ENCODE data around the gene HHATL.
A peak's percentile ranks its signal among the peaks of the same experiment; 100 is the strongest.

Gene HHATL, protein sequence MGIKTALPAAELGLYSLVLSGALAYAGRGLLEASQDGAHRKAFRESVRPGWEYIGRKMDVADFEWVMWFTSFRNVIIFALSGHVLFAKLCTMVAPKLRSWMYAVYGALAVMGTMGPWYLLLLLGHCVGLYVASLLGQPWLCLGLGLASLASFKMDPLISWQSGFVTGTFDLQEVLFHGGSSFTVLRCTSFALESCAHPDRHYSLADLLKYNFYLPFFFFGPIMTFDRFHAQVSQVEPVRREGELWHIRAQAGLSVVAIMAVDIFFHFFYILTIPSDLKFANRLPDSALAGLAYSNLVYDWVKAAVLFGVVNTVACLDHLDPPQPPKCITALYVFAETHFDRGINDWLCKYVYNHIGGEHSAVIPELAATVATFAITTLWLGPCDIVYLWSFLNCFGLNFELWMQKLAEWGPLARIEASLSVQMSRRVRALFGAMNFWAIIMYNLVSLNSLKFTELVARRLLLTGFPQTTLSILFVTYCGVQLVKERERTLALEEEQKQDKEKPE

DNA sequence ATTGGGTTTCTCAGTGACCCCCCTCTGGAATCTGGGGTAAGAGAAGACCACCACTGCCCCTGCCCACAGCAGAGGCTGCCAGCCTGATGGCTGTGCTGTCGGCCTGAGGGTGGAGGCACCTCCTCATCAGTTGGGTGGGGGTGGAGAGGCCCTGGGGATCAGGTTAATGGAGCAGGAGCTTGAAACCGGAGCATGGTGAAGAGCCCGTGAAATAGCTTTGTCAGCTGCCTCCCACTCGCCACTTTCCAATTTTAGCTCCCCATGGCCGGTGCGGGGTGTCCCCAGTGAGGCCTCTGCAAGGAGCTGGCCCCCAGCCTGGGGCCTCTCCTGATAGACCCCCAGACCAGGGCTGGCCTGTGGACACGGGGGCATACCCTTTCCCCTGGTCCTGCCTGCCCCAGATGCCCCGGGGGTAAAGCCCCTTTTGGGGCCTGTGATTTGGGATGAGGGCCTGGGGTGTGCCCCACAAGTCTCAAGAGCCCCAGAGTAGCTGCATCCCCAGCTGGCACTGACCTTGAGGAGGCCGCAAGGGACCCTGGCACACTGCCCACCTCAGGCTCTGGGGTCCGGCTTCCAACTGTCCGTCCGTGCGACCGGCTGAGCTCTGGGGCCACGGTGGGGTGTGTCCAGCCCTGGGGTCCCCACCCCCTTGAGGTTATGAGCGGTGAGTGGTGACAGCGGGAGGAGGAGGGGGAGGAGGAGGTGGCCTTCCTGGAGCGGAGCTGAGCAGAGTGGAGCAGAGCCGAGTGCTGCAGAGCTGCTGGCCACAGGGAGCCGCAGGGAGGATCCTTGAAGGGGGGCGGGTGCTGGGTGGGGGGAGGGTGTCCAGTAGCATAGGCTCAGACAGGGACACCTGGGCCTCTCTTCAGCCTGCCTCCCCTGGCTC is at the start of gene HHATL:
HHATL (minus strand) TSS at position 733 of the 886 bp plus-strand sequence. CDS start 1,972 bp downstream, outside the sequence.
- DNase-seq: peak; percentile 1 to 48 (median 3)

DNA sequence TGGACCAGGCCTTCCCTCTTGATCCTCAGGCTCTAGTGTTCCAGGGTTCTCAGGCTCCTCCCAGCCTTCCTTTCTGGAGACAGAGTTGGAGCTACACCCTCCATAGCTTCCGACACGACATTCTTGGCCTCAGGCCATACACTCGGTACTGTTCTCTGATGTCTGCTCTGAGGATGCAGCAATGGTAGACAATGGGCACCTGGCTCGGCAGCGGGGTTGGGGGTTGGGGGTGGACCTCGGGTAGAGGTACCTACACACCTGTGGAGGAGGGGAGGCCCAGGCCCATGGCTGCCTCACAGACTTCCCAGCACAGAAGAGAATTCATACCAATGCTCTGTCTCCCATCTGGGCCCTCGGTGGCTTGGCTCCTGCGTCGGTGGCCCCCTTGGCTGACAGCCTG is 49.0 kb upstream of the HHATL start:
- DNase-seq: no peak

DNA sequence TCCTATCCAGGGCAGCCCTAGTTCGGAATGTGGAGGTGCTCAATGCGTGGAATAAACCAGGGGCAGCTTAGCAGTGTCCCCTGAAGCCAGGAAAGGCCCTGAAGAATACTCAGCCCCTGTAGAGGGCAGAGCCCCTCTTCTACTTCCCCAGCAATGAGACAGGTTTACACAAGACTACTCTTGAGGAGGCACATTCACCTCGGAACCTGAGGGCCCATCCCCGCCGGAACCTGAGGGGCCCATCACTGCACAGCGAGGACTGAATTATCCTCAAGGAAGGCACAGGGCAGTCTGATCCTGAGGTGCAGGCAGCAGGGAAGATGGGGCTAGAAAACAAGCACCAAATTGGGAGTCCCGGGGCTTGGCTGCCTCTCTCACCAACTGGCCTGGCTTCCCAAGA is 48.2 kb upstream of the HHATL start:
- no peak for DNase-seq

DNA sequence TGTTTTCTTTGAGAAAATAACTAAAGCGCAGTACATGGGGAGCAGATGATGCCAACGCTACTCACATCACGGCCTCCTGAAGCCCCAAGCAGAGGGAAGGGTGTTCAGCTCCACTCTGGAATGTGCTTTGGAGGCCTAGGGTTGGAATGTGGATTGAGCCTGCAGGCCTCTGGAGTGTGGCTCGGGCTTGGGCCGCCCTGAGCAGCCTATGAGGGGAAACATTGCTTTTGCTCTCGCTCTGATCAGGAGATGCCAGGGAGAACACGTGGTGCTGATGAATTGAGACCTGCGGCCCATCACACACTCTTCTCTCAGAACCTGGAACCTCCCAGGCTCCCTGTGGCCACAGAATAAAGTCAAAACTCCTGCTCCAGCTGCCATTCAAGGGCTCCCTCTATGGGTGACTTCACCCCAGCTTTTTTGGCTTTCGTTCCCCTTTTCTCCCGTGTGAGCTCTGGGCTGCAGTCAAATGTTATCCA is 47.2 kb upstream of the HHATL start:
- DNase-seq: no peak

DNA sequence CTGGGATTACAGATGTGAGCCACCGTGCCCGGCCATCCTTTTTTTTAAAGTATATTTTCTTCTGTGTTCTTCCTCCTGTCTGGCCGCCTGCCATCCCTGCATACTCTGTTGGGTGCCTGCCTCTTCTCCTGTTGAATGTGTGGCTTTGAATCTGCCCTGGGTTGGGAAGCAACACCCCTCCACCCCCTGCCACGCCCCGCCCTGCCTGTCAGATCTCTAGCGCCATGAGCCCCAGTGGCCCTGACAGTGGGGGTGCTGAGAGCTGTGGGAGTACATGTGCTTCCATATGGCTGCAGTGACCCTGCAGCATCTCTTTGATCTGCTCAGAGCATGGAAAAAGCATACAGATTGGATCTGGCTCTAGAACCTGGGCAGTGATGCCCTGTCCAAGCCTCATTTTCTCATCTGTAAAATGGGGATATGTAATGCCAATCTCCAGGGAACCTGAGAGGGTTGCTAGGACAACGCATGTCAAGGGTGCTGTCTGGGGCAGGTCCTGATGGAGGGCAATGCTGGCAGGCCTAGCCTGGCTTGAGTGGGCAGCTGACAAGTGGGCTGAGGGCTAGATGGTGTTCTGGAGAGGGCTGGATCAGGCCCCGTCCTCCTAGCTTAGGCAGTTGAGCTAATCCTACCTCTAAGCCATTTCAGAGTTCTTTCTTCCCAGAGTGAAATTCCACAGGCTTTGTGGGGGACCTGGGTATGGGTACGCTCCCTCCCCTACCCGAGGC is 46.6 kb upstream of the HHATL start:
- DNase-seq: no peak

DNA sequence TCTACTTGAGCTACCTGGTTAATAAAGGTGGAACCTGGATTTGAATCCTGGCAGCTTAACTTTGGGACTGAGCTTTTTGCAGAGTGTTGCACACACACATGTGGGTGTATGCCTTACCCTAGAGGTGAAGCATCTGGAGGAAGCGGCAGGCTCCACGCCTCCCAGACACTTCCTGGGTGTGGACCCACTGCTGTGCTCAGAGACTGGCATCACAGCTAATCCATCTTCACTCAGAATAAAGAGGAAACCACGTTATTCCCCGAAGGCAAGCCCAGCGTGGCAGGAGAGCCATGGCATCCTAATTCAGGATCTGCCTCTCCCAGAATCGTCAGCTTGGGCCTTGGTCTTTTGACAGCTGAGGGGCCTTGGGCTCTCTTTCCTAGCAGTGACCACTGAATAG is 45.0 kb upstream of the HHATL start:
- DNase-seq: no peak

DNA sequence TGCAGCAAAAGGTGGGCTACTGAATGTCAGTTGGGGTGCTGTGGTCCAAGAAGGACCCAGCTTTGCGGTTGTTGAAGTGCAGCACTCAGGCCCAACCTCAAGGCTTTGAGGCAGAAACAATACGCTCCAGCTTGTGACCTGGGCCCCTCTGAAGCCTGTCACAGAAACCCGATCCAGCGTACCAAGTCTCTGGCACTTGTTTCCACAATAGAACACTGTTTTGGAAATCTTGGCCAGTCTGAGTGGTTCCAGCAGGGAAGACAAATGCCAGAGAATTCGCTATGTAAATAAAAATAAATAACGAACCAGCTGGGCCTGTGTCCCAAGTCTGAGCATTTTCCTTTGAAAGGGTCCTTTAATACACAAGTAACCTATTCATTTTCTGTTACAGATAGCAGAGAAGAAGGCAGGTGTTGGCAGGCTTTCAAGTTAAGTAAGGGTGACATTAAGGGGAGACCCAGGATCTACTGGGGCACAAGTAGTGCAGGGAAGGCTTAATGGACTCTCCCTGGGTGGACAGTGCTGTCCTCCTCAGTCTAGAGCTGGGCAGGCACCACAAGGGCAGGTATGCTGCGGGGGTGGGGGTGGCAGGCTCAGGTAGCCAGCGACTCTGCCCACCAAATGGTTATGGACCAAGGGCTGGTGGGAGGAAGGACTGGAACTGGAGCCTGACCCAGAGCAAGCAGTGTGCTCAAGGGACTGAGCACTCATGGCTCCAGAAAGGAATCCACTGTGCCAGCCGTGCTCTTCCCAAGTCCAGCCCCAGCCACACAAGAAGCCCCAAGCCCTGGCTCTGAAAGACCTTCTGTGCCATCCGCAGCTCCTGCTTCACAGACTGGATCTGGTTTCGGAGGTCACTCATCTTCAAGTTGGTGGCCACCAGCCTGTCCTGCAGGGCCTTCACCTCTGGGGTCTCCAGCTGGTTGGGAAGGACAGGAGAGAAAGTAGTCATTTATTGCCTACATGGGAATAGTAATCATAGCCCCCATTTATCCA is 44.2 kb upstream of the HHATL start:
- peak in 2 of 3 experiments; percentile 20 to 46 for DNase-seq

DNA sequence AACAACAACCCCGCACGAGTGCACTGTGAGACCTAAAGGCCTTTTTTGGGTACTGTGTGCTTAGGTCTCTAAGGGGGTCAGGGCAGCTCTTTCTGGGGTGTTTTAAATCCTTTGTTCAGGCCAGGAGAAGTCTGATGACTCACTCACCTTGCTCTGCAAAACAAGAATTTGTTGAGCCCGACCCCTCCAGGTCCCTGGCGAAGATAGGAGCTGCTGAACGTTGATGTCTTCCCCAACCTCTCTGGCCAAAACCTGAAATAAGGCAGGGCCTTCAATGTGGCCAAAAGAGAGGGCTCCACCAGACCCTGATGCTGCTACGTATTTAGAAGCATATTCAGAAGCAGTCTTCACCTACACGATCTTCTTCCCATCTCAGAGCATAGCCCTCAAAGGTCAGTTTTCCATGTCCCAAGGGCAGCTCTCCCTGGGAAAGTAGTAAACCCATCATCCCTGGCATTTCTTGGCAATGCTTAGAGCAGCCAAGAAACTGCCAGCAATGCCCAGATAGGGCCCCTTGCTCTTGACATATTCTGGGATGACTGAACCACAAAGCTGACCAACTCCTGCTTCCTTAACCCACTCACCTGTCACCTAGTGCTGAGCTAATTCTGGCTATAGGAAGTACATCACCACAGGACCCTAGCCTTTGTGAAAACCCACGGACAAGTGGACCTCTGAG is 43.3 kb upstream of the HHATL start:
- DNase-seq: no peak

DNA sequence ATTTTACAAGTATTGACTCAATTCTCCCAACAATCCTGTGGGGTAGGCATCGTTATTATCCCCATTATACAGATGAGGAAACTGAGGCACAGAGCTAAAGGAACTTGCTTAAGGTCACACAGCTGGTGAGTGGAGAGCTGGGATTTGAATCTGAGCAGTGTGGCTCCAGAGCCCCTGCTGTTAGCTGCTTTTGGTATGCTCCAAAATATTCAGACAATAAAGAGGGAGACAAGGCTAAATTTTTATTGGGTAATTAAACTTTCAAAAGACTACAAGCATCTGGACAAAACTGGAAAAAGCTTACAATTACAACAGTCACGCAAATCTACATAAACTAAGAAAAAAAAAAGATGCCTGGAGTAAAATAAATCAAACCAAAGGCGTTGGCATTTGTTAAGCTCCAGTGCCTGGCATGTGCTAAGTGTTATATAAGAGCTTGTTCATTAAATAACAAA is 42.7 kb upstream of the HHATL start:
- no peak for DNase-seq

DNA sequence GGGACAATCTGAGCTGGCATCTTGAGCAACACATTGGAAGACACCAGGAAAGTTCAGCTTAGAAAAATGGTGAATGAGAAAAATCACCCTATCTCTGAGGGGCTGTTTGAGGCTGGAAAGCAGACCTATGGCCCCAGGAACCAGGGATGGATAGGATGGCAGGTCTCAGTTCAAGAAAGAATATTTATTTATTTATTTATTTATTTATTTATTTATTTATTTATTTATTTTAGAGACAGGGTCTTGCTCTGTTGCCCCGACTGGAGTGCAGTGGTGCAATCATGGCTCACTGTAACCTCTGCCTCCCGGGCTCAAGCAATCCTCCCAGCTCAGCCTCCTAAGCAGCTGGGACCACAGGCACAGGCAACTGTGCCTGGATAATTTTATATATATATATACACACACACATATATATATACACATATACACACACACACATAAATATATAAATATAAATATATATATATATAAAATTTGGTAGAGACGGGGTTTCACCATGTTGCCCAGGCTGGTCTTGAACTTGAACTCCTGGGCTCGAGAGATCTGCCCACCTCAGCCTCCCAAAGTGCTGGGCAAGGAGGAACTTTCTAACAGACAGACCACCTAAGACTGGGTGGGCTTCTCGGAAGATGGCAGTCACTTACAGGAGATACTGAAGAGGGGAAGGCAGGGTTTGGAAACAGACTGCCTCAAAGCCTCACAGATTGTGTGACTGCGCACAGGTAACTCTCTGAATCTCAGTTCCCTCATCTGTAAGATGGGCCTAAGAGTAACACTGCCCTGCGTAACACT is 40.8 kb upstream of the HHATL start:
- no peak for DNase-seq

DNA sequence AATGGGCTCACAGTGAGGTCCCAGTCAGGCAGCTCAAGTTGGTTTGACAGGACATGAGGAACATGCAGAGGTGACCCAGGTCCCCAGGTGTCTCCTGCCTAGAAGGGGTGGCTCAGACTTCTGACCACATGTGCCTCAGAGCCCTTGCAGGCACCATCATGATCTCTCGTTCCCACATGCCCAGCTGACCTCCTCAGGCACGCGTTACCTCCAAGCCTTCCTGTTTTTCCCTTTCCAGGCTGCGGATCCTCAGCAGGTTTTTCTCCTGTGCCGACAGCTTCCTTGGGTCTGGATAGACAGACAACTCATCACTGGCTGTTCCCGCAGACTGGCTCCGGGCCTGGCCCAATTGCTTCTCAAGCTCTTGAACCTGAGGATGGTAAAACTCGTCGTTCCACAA is 40.1 kb upstream of the HHATL start:
- no peak for DNase-seq

DNA sequence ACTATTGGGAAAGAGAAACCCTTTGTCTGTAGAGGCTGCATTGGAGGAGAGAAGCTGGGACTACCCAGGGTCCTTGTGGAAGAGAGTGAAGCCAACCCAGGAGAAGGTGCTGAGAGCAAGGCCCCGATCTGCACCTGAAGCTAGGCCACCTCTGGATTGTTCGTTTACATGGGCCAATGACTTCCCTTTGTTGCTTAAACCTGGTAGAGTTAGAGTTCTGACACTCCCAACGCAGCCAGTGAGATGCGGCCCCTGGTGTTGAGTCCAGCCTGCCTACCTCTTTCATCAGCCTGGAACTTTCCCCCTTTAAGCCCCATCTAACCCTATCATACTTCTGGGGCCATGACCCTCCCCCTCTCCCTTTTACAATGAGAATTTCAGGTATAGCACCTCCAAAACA is 39.7 kb upstream of the HHATL start:
- DNase-seq: no peak

DNA sequence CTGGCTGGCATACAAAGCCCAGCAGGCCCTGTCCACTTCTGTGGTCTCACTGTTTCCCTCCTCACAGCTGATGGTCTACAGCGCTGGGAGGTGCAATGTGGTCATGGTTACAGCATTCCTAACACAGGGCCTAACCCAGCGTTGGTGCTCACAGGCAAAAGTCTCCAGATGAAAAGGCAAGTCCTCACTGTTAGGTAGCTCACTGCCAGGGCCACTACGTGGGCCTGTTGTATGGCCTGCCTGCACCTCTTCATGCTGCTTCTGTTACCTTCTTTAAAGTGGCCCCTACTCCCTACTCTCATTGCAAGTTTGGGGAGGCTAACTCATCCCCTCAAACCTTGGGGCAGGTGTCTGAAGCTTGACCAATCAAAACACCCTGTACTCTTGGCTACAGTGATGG is 39.2 kb upstream of the HHATL start:
- DNase-seq: no peak

DNA sequence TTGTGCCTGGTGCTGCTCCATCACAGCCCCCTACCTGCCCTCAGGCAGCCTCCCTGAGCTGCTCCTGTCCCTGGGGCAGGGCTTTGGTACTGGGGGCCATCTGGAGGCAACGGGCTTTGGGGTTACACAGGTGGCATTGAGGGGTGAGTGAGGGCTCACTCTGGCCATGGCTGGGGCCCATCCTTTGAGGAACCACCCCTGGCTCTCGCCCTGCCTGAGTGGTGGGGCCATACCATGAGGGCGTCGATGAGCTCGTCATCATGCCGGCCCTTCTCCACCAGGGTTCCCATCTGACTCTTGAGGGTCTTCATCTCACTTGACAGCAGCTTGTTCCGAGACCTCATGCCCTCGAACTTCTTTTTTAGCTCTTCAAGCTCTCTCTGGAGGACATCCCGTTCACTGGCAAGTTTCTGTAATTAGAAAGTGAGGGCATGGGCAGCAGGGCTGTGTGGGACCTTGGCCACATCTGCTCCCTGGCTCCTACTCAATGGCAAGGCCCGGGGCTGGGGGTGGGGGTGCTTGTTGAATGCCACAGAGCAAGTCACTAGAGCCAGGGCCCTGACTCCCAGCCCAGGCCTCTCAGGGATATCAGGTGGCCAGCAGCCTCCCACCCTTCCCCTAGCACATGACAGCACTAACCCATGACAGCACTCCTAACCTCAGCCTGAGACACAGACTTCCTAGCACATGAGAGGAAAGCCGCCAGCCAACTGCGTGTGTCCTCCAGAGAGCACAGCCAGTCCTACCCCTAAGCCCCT is 37.0 kb upstream of the HHATL start:
- DNase-seq: no peak

DNA sequence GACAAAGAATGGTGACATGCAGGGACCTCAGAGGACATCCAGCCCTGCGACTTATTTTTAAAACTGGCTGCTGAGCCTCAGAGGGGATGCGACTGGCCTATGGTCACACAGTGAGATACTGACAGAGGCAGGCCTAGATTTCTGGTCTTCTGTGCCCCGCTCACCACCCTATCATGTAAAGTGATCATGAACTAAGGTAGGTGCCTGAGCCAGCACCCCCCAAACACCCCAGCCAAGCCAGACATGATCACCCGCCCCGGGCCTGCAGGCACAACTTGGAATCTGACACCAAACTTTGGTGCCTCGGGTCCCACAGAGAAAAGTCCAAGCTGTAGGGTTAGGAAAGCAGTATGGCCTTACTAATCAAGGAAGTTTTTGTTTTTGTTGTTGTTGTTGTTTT is 33.9 kb upstream of the HHATL start:
- no peak for DNase-seq

DNA sequence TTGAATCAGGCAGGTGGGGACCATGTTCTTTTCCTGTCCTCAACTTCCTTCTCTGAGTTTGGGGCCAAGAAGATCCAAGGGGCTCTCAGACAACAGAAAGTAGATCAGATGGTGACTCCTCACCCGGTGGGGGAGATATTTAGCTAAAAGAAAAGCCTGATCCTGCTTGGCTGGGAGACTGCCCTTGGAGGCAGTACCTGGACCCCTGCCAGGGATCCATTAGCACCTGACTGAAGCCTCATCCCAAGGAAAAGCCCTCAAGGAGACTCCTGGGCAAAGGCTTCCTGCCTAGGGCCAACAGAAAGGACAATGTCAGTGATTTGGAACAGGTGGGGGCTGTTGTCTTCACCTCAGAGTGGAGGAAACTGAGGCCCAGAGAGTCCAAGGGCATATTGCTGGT is 33.5 kb upstream of the HHATL start:
- DNase-seq: peak in 1 of 3 experiments; percentile 47

DNA sequence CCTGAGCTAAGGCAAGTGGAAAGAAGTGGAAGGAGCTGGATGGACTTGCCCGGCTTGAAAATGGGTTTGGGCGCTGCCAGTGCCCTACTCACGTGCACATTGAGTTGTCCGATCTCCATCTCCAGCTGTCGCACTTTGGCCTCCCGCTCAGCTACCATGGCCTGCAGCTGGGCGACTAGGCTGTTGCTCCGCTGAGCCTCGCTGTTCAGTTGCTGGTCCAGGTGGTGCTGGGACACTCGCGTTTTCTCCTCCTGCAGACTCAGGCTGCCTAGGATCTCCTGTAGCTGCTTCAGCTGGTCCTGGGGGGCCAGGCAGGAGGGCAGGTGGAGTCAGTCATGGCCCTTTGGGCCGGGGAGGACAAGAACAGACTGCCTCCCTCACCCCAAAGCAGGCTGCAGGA is 33.0 kb upstream of the HHATL start:
- DNase-seq: no peak

DNA sequence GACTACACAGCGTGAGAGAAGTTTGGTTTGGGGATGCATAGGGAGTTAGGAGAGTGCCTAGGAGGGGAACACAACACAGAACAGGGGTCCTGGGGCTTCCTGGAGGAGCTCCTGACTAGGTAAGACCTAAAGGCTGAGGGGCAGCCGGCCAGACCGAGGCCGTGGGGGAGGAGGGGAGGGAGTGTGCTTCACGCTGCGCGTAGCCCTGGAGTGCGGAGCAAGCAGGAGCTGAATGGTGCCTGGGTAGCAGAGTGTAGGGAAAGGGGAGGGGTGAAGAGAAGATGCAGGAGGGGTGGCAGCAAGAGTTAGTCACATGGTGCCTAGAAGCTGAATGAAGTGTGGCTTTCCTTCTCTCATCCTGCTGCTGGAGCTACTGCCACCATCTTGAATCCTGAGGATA is 32.4 kb upstream of the HHATL start:
- DNase-seq: peak in 1 of 3 experiments; percentile 21

DNA sequence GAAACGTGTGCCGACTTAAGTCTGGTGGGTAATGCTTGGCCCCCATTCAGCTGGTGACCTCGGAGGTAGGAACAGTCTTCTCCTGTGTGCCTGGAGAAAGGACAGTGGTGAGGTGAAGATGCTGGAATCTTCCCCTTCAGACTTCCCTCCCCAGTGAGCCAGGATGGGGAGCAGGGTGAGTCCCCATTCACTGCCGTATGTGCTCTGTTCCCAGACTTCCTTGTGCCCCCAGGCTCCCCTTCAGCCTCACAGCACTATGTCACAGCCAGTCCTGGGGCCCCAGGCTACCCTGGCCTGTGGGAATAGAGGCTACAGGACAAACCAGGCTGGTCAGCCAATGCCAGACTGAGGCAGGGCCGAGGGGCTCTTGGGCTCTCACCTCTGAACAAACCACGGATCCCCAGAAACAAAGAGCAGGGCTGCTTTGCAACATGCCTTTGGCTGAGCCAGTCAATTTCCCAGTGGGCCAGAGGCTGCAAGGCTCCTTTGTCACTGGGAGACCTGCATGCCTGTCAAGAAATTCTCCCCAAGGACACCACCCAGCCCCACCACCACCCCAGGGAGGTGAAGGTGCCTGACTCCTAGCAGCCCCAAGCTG is 31.8 kb upstream of the HHATL start:
- no peak for DNase-seq
